AG10803 (cell line): ENCODE measurements around the gene CREBBP.
"Not testable (repeated sequence)": the region's sequence is repeated elsewhere in the genome, so short reads cannot be mapped to it uniquely, and the experiment has no call there.

Source experiments
- DNase-seq: peaks from one replicate; pipeline ENCODE4 v3.0.0; 2010; ENCODE audit warnings: low read depth
- H3K4me3 ChIP-seq: 2 replicates; pipeline ENCODE4 v1.5.1; 2011; ENCODE audit warnings: mild to moderate bottlenecking, low read length, control low read depth
- CTCF ChIP-seq: conservative IDR thresholded peaks from 2 replicates; pipeline ENCODE4 v1.5.1; 2011; ENCODE audit warnings: mild to moderate bottlenecking, low read length, control low read depth, inconsistent platforms

CREBBP gene

GRCh38 chr16:3880623-3881498 is at the start of gene CREBBP:
Gene CREBBP (minus strand): TSS chr16:3880713. CDS start chr16:3879916, 797 bp downstream.
- peak; percentile 87 for DNase-seq
- H3K4me3 ChIP-seq = peak within 1 kb of the TSS; percentile 92
- TF ChIP-seq CTCF = no peak

GRCh38 chr16:3927147-3927546 is 46.6 kb upstream of the CREBBP start:
- H3K4me3 ChIP-seq, DNase-seq: not testable (repeated sequence)

- TF ChIP-seq CTCF = no peak
- H3K4me3 ChIP-seq = no peak overlapping the region
- DNase-seq = no peak
Observed at GRCh38 chr16:3924763-3925162, 44.2 kb upstream of the CREBBP start.

GRCh38 chr16:3922241-3922640 is 41.7 kb upstream of the CREBBP start:
- TF ChIP-seq CTCF = no peak

GRCh38 chr16:3920206-3920605 is 39.7 kb upstream of the CREBBP start:
- H3K4me3 ChIP-seq = no peak overlapping the region
- no peak for TF ChIP-seq CTCF
- no peak for DNase-seq

More at GRCh38 chr16:3922241-3922640, 41.7 kb upstream of the CREBBP start:
- no peak overlapping the region for H3K4me3 ChIP-seq
- no peak for DNase-seq

- no peak overlapping the region for H3K4me3 ChIP-seq
- no peak for DNase-seq
- TF ChIP-seq CTCF = no peak
Observed at GRCh38 chr16:3919413-3919812, 38.9 kb upstream of the CREBBP start.

GRCh38 chr16:3915426-3916260 is 35.1 kb upstream of the CREBBP start:
- TF ChIP-seq CTCF = no peak
- DNase-seq = no peak
- H3K4me3 ChIP-seq = no peak overlapping the region
